WTC11 (cell line): ENCODE results near the gene LAMP5. TPM values are rescaled to one million over a fixed set of nuclear protein-coding genes. Genes with fewer than 3 reads are reported as not detected.

Experiments used
- ATAC-seq: fragments of 200-7000 bp; cut with Tn5 transposase; 2 replicates; pipeline ENCODE4 v1.10.0; 2021; ENCODE audit warnings: mild to moderate bottlenecking, moderate library complexity
- CTCF ChIA-PET: fragments of 300-600 bp; sonication (Branson Sonifier 250); formaldehyde crosslinking; loops from one replicate; lab custom pipeline; 2021; ENCODE audit warnings: antibody characterized with exemption; lab: Charles Lee
- POLR2A ChIA-PET: fragments of 350-600 bp; sonication (Branson Sonifier 250); formaldehyde crosslinking; loops from one replicate; lab custom pipeline; 2021; ENCODE audit warnings: antibody characterized with exemption; lab: Charles Lee
- DNase-seq: peaks from one replicate; pipeline ENCODE4 v3.0.0; 2021; ENCODE audit warnings: low spot score
- H3K27ac Mint-ChIP-seq: 2 replicates; pipeline ENCODE4 v1.8.0; 2021; ENCODE audit warnings: mixed read lengths
- H3K27me3 Mint-ChIP-seq: 2 replicates; pipeline ENCODE4 v1.8.0; 2021; ENCODE audit warnings: low read depth, mild to moderate bottlenecking, moderate library complexity, mixed read lengths
- H3K36me3 Mint-ChIP-seq: 2 replicates; pipeline ENCODE4 v1.8.0; 2021; ENCODE audit warnings: mixed read lengths
- H3K4me1 Mint-ChIP-seq: 2 replicates; pipeline ENCODE4 v1.8.0; 2022; ENCODE audit warnings: mixed read lengths
- H3K4me3 Mint-ChIP-seq: 2 replicates; pipeline ENCODE4 v1.8.0; 2021; ENCODE audit warnings: mild to moderate bottlenecking, moderate library complexity, mixed read lengths
- H3K9me3 Mint-ChIP-seq: 2 replicates; pipeline ENCODE4 v1.8.0; 2021; ENCODE audit warnings: mixed read lengths
- ATF1 ChIP-seq: sonication (generic); formaldehyde crosslinking; IDR thresholded peaks from 2 replicates; pipeline ENCODE4 v1.8.1; 2023; ENCODE audit warnings: mild to moderate bottlenecking, moderate library complexity, missing genetic modification reagents
- CREB1 ChIP-seq: sonication (generic); formaldehyde crosslinking; IDR thresholded peaks from 2 replicates; pipeline ENCODE4 v1.8.0; 2023; ENCODE audit warnings: mild to moderate bottlenecking, missing genetic modification reagents
- EMX1 ChIP-seq: fragments of 250-450 bp; sonication (Bioruptor Pico); IDR thresholded peaks from 2 replicates; pipeline ENCODE4 v1.8.0; 2021; ENCODE audit warnings: mild to moderate bottlenecking
- FOXK1 ChIP-seq: sonication (generic); formaldehyde crosslinking; IDR thresholded peaks from 2 replicates; pipeline ENCODE4 v1.8.0; 2022; ENCODE audit warnings: mild to moderate bottlenecking, moderate library complexity, missing genetic modification reagents
- HMGA2 ChIP-seq: fragments of 250-450 bp; sonication (Bioruptor Pico); IDR thresholded peaks from 2 replicates; pipeline ENCODE4 v1.4.0; 2021; ENCODE audit warnings: mild to moderate bottlenecking, moderate library complexity
- JUN ChIP-seq: sonication (generic); formaldehyde crosslinking; IDR thresholded peaks from 2 replicates; pipeline ENCODE4 v1.8.0; 2023; ENCODE audit warnings: mild to moderate bottlenecking, missing genetic modification reagents
- MYBL2 ChIP-seq: sonication (generic); formaldehyde crosslinking; IDR thresholded peaks from 2 replicates; pipeline ENCODE4 v1.8.1; 2023; ENCODE audit warnings: mild to moderate bottlenecking, moderate library complexity, missing genetic modification reagents
- NFYB ChIP-seq: sonication (generic); formaldehyde crosslinking; conservative IDR thresholded peaks from 2 replicates; pipeline ENCODE4 v1.8.0; 2022; ENCODE audit warnings: low read depth, missing genetic modification reagents
- PREB ChIP-seq: sonication (generic); formaldehyde crosslinking; IDR thresholded peaks from 2 replicates; pipeline ENCODE4 v1.8.1; 2022; ENCODE audit warnings: mild to moderate bottlenecking, missing genetic modification reagents, moderate library complexity, borderline replicate concordance
- SMAD3 ChIP-seq: sonication (generic); formaldehyde crosslinking; IDR thresholded peaks from 2 replicates; pipeline ENCODE4 v1.8.0; 2022; ENCODE audit warnings: missing genetic modification reagents, mild to moderate bottlenecking, borderline replicate concordance
- SOX15 ChIP-seq: fragments of 250-450 bp; sonication (Bioruptor Pico); IDR thresholded peaks from 2 replicates; pipeline ENCODE4 v1.9.0; 2021; ENCODE audit warnings: mild to moderate bottlenecking
- SP1 ChIP-seq: sonication (generic); formaldehyde crosslinking; conservative IDR thresholded peaks from 2 replicates; pipeline ENCODE4 v1.8.1; 2022; ENCODE audit warnings: missing genetic modification reagents
- TCF7 ChIP-seq: sonication (generic); formaldehyde crosslinking; IDR thresholded peaks from 2 replicates; pipeline ENCODE4 v1.8.0; 2022; ENCODE audit warnings: mild to moderate bottlenecking, low read depth, missing genetic modification reagents, moderate library complexity
- ZBTB21 ChIP-seq: sonication (generic); formaldehyde crosslinking; IDR thresholded peaks from 2 replicates; pipeline ENCODE4 v1.8.1; 2023; ENCODE audit warnings: mild to moderate bottlenecking, missing genetic modification reagents, borderline replicate concordance
- ZMAT4 ChIP-seq: fragments of 250-450 bp; sonication (Bioruptor Pico); IDR thresholded peaks from 2 replicates; pipeline ENCODE4 v1.9.0; 2021; ENCODE audit warnings: mild to moderate bottlenecking
- ZNF138 ChIP-seq: sonication (generic); formaldehyde crosslinking; conservative IDR thresholded peaks from 2 replicates; pipeline ENCODE4 v1.8.1; 2022; ENCODE audit warnings: mild to moderate bottlenecking, moderate library complexity, missing genetic modification reagents
- ZNF232 ChIP-seq: sonication (generic); formaldehyde crosslinking; IDR thresholded peaks from 2 replicates; pipeline ENCODE4 v1.8.0; 2022; ENCODE audit warnings: mild to moderate bottlenecking, missing genetic modification reagents
- ZNF281 ChIP-seq: sonication (generic); formaldehyde crosslinking; IDR thresholded peaks from 2 replicates; pipeline ENCODE4 v1.8.0; 2023; ENCODE audit warnings: mild to moderate bottlenecking, missing genetic modification reagents
- ZNF317 ChIP-seq: sonication (generic); formaldehyde crosslinking; IDR thresholded peaks from 2 replicates; pipeline ENCODE4 v1.8.1; 2023; ENCODE audit warnings: low read depth, mild to moderate bottlenecking, moderate library complexity, missing genetic modification reagents, borderline replicate concordance
- ZNF396 ChIP-seq: fragments of 250-450 bp; sonication (Bioruptor Pico); IDR thresholded peaks from 2 replicates; pipeline ENCODE4 v1.8.0; 2021; ENCODE audit warnings: mild to moderate bottlenecking, moderate library complexity, borderline replicate concordance
- ZNF425 ChIP-seq: fragments of 250-450 bp; sonication (Bioruptor Pico); conservative IDR thresholded peaks from 2 replicates; pipeline ENCODE4 v1.9.0; 2021; ENCODE audit warnings: mild to moderate bottlenecking
- total RNA-seq: library from RNA; stranded (reverse); gene quantifications from 3 replicates; pipeline ENCODE4 v1.2.3, GENCODE V29; 2021

Gene LAMP5
- total RNA-seq, 1 experiment from 2014 or later = 0.31 TPM

GRCh38 chr20:9566977-9567376 is 52.6 kb downstream of the LAMP5 start:
- Mint-ChIP-seq H3K4me1 (peaks cover 16% of the 10 kb centered on the region), H3K4me3 (no peak overlapping the region), H3K27ac (no peak overlapping the region), H3K27me3 (peaks cover 40% of the 10 kb centered on the region), H3K9me3 (no peaks in the 10 kb centered on the region; the same call in 1 of the 2 replicates), H3K36me3 (no peaks in the 10 kb centered on the region)
- ChIA-PET POLR2A (no interaction called here), CTCF (no interaction called here)
- DNase-seq (no peak), ATAC-seq (no peak)
- TF ChIP-seq ZNF317 (CRISPR knock-in tag) = no peak
- no peak for TF ChIP-seq FOXK1 (CRISPR knock-in tag)
- TF ChIP-seq ZNF232 (CRISPR knock-in tag) = no peak
- no peak for TF ChIP-seq ZMAT4 (CRISPR knock-in tag)
- no peak for TF ChIP-seq EMX1 (CRISPR knock-in tag)
- TF ChIP-seq SOX15 (CRISPR knock-in tag) = no peak
- no peak for TF ChIP-seq ZNF281 (CRISPR knock-in tag)
- TF ChIP-seq JUN (CRISPR knock-in tag) = no peak
- TF ChIP-seq TCF7 (CRISPR knock-in tag) = no peak
- no peak for TF ChIP-seq CREB1 (CRISPR knock-in tag)
- TF ChIP-seq HMGA2 = no peak

- no peak for TF ChIP-seq ZBTB21 (CRISPR knock-in tag)
- TF ChIP-seq SMAD3 (CRISPR knock-in tag) = no peak
- no peak for TF ChIP-seq PREB (CRISPR knock-in tag)
- TF ChIP-seq MYBL2 = no peak
- no peak for TF ChIP-seq HMGA2
- no peak for TF ChIP-seq SP1
- TF ChIP-seq ZNF396 (CRISPR knock-in tag) = no peak
- no peak for TF ChIP-seq ZNF425 (CRISPR knock-in tag)
- no peak for TF ChIP-seq ATF1 (CRISPR knock-in tag)
- TF ChIP-seq NFYB (CRISPR knock-in tag) = no peak
- TF ChIP-seq ZNF138 (CRISPR knock-in tag) = no peak
- DNase-seq (no peak), ATAC-seq (no peak)
- CTCF ChIA-PET = no interaction called here
- no peak overlapping the region for H3K4me3 Mint-ChIP-seq
- no peaks in the 10 kb centered on the region; the same call in 1 of the 2 replicates for H3K36me3 Mint-ChIP-seq
- POLR2A ChIA-PET = no interaction called here
- H3K27ac Mint-ChIP-seq = no peak overlapping the region
- H3K27me3 Mint-ChIP-seq = peaks cover 73% of the 10 kb centered on the region
- H3K4me1 Mint-ChIP-seq = peaks cover 48% of the 10 kb centered on the region
- H3K9me3 Mint-ChIP-seq = no peaks in the 10 kb centered on the region; the same call in 1 of the 2 replicates
These were observed 56.2 kb downstream of the LAMP5 start for GRCh38 chr20:9570612-9571011.
